B cell (primary cell): ENCODE results near the gene PTMS.

Source experiments
- EZH2 ChIP-seq: IDR thresholded peaks from 2 replicates; pipeline ENCODE4 v1.6.1; 2012; ENCODE audit warnings: borderline replicate concordance, low read depth, mild to moderate bottlenecking, moderate library complexity, low read length; ENCODE audit not compliant: insufficient read depth, poor library complexity, severe bottlenecking
- TF ChIP-seq, protein P1 (sequence below): fragments of 200-600 bp; IDR thresholded peaks from one replicate; pipeline ENCODE4 v1.8.0; 2022; ENCODE audit warnings: antibody characterized with exemption, mild to moderate bottlenecking

GRCh38 chr12:6725350-6725749, 40.8 kb upstream of the PTMS start:
- TF ChIP-seq, protein P1, sequence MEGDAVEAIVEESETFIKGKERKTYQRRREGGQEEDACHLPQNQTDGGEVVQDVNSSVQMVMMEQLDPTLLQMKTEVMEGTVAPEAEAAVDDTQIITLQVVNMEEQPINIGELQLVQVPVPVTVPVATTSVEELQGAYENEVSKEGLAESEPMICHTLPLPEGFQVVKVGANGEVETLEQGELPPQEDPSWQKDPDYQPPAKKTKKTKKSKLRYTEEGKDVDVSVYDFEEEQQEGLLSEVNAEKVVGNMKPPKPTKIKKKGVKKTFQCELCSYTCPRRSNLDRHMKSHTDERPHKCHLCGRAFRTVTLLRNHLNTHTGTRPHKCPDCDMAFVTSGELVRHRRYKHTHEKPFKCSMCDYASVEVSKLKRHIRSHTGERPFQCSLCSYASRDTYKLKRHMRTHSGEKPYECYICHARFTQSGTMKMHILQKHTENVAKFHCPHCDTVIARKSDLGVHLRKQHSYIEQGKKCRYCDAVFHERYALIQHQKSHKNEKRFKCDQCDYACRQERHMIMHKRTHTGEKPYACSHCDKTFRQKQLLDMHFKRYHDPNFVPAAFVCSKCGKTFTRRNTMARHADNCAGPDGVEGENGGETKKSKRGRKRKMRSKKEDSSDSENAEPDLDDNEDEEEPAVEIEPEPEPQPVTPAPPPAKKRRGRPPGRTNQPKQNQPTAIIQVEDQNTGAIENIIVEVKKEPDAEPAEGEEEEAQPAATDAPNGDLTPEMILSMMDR = no peak
- TF ChIP-seq EZH2 = no peak
